Measurements from ENCODE around the gene ARHGAP40. TPM values are rescaled to one million over a fixed set of nuclear protein-coding genes. Genes with fewer than 3 reads are reported as not detected.

The ARHGAP40 gene
- total and polyA plus RNA-seq, 9 of the 15 experiments (the other 6 are each of a cell fraction or from before 2014, with no cell fraction given) = not detected

GRCh38 chr20:38673725-38674091, 72.1 kb downstream of the ARHGAP40 start (continued):
- TF ChIP-seq HNRNPK (IDR thresholded peaks at IDR 0.05; ENCODE audit: low read depth, low read length, poor library complexity, severe bottlenecking) = no peak
- TF ChIP-seq PHF21A (IDR thresholded peaks at IDR 0.05; ENCODE audit: borderline replicate concordance, low read depth) = no peak
- TF ChIP-seq TCF7L2 (IDR thresholded peaks at IDR 0.05; ENCODE audit: low read depth, low read length) = no peak
- no peak for TF ChIP-seq DACH1 (IDR thresholded peaks at IDR 0.05; ENCODE audit: partially characterized antibody)
- TF ChIP-seq SMARCA4 (IDR thresholded peaks at IDR 0.05) = 0 out of 2 replicates have a peak, but pooled peaks have one; percentile 49
- no peak for TF ChIP-seq SAFB2 (IDR thresholded peaks at IDR 0.05; ENCODE audit: borderline replicate concordance, low read depth, low read length, severe bottlenecking)
- no peak for TF ChIP-seq NRF1 (conservative IDR thresholded peaks at IDR 0.05 in 1 of 2, IDR thresholded peaks at IDR 0.05 in 1 of 2)
- TF ChIP-seq, protein P1, sequence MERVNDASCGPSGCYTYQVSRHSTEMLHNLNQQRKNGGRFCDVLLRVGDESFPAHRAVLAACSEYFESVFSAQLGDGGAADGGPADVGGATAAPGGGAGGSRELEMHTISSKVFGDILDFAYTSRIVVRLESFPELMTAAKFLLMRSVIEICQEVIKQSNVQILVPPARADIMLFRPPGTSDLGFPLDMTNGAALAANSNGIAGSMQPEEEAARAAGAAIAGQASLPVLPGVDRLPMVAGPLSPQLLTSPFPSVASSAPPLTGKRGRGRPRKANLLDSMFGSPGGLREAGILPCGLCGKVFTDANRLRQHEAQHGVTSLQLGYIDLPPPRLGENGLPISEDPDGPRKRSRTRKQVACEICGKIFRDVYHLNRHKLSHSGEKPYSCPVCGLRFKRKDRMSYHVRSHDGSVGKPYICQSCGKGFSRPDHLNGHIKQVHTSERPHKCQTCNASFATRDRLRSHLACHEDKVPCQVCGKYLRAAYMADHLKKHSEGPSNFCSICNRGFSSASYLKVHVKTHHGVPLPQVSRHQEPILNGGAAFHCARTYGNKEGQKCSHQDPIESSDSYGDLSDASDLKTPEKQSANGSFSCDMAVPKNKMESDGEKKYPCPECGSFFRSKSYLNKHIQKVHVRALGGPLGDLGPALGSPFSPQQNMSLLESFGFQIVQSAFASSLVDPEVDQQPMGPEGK (CRISPR knock-in tag; IDR thresholded peaks at IDR 0.05; ENCODE audit: borderline replicate concordance) = no peak
- no peak for TF ChIP-seq L3MBTL2 (IDR thresholded peaks at IDR 0.05)
- no peak for TF ChIP-seq ZNF778 (CRISPR knock-in tag; IDR thresholded peaks at IDR 0.05)
- TF ChIP-seq SREBF2 (CRISPR knock-in tag; IDR thresholded peaks at IDR 0.05) = peak; percentile 5; the same call in 1 of the 2 replicates
- TF ChIP-seq CEBPB (tag; IDR thresholded peaks at IDR 0.05) = no peak
- TF ChIP-seq ATF2 (CRISPR knock-in tag; IDR thresholded peaks at IDR 0.05) = no peak
- TF ChIP-seq DPF2 (IDR thresholded peaks at IDR 0.05) = 0 out of 2 replicates have a peak, but pooled peaks have one; percentile 14
- TF ChIP-seq, protein P2, sequence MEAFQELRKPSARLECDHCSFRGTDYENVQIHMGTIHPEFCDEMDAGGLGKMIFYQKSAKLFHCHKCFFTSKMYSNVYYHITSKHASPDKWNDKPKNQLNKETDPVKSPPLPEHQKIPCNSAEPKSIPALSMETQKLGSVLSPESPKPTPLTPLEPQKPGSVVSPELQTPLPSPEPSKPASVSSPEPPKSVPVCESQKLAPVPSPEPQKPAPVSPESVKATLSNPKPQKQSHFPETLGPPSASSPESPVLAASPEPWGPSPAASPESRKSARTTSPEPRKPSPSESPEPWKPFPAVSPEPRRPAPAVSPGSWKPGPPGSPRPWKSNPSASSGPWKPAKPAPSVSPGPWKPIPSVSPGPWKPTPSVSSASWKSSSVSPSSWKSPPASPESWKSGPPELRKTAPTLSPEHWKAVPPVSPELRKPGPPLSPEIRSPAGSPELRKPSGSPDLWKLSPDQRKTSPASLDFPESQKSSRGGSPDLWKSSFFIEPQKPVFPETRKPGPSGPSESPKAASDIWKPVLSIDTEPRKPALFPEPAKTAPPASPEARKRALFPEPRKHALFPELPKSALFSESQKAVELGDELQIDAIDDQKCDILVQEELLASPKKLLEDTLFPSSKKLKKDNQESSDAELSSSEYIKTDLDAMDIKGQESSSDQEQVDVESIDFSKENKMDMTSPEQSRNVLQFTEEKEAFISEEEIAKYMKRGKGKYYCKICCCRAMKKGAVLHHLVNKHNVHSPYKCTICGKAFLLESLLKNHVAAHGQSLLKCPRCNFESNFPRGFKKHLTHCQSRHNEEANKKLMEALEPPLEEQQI (IDR thresholded peaks at IDR 0.05) = no peak
- no peak for TF ChIP-seq MED1 (CRISPR knock-in tag; IDR thresholded peaks at IDR 0.05; ENCODE audit: borderline replicate concordance)
- no peak for TF ChIP-seq ESRRB (CRISPR knock-in tag; IDR thresholded peaks at IDR 0.05; ENCODE audit: borderline replicate concordance)
- TF ChIP-seq ZNF444 (CRISPR knock-in tag; IDR thresholded peaks at IDR 0.05) = no peak
- no peak for TF ChIP-seq RBM14 (IDR thresholded peaks at IDR 0.05; ENCODE audit: borderline replicate concordance, insufficient read depth, low read depth, low read length)
- TF ChIP-seq MCM5 (IDR thresholded peaks at IDR 0.05; ENCODE audit: low read depth) = no peak
- no peak for TF ChIP-seq SMARCC2 (IDR thresholded peaks at IDR 0.05; ENCODE audit: low read depth)
- no peak for TF ChIP-seq HOXB6 (CRISPR knock-in tag; IDR thresholded peaks at IDR 0.05; ENCODE audit: borderline replicate concordance)
- TF ChIP-seq CBFA2T3 (IDR thresholded peaks at IDR 0.05) = no peak
- no peak for TF ChIP-seq ZNF780A (CRISPR knock-in tag; IDR thresholded peaks at IDR 0.05)
- no peak for TF ChIP-seq ZSCAN32 (CRISPR knock-in tag; IDR thresholded peaks at IDR 0.05)
- TF ChIP-seq KLF13 (tag; IDR thresholded peaks at IDR 0.05; ENCODE audit: borderline replicate concordance, low read depth) = no peak
- TF ChIP-seq HDAC3 (IDR thresholded peaks at IDR 0.05; ENCODE audit: borderline replicate concordance, partially characterized antibody) = no peak

All from K562 (cell line).